Activated T-cell treated with anti-CD3 and anti-CD28 coated beads, Interleukin-2, amount 50 U/mL, for 48 hours (primary cell): ENCODE results near the gene BDH1.

ENCODE experiments used
- DNase-seq, 2 experiments: peaks; one replicate each; pipeline ENCODE4 v3.0.0-alpha.2; 2020

Gene BDH1

DNA sequence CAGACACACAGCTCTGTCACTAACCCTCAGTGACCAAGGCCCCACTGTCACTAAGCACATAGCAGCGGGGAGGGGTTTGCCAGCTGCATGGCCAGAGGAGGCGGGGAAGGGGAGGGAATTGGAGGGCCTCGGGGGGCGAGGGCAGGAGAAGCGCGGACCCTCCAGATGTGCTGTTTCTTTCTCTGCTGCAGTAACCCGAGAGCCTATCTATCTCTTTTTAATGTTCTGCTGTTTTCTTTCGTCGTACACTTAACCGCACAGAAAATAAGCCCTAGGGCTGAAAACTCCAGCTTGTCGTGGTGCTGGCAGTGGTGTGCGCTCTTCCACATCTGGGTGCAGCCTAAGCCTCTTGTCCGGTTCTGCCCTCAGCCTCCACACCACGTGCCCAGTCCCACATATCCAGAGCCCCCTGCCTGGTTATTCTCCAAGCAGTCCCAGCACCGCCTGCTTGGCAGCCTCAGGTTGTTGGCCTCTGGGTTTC lies 51.1 kb downstream of the BDH1 start:
- no peak for DNase-seq

DNA sequence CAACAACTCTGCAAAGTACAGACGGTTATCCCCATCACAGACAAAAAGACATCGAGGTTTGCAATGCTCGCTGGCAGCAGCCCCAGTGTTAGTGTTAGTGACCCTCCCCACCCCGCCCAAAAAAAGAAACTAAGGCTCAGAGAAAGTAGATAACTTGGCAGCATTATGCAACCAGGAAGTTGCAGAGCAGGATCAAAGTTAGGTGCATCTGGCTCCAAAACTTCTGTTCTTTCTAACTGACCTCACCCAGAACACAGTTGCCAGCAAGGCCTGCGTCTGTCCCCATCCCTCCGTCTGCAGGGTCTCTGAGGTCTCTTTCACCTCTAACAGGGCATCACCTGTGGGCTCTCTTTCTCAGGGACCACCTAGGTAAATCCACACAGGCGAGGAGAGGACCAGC lies 51.5 kb downstream of the BDH1 start:
- DNase-seq = no peak

DNA sequence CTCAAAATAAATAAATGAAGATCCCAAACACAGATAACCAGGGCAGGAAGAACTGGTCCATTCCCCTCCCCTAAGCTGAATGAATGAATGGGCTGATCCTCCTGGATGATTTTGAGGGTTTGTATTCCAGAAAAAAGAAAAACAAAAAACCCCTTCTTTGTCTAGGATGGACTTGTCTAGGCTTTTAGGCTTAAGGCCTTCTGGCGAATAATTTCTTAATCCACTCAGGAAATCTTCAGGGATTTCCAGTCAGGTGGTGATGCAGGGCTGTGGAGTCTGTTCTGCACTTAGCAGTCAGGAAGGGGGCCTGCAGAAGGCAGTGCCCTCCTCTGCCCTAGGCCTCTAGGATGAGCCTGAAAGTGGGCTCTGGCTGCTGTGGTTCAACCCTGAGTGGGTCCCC lies 52.1 kb downstream of the BDH1 start:
- DNase-seq = no peak

DNA sequence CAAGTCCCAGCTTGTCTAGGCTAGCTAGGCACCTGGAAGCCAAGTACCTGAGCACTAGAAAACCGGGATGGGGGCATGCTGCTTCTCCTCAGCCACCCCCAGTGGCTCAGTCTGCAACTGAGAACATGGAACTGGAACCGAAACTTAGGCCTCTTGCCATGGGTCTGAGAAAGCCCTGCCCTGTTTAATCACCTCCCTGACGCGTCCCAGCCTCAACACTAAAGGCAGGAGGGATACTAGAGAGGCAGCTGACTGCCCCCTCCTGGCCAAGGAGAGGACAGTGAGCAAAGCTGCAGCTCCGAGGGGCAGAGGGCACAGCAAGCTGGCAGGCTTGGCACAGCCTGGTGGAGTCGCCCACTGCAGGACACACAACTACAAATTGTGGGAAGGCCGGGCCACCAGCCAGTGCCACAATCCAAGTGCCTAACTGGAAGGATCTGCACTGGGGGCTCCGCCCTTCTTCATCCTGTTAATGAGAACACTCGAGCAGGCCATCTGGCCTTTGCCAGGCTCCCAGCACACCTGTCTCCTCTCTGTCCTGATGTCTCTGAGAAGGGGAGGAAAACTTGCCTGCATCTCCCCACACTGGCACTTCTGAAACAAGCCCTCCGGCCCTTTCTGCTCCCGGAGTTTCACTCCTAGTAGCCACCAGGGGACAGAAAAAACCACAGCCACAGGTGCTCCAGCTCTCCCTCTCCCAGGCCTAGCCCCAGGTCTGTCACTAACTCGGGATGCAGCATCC lies 53.7 kb downstream of the BDH1 start:
- DNase-seq = peak; percentile 74 to 75

DNA sequence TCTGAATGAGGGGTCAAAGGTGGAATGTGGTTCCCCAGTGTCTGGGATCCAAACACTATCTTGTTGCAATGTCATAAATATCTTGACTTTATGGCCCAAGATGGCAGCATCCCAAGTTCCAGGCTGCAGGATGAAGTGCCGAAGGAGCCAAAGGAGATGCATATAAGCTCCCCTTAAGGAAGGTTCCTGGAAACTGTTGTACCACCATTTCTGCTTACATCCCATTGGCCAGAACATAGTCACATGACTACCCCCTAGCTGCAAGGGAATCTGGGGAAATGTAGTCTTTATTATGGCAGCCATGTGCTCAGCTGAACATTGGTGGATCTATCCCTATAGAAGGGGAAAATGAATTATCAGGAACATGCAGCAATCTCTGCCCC lies 54.3 kb downstream of the BDH1 start:
- DNase-seq = no peak

DNA sequence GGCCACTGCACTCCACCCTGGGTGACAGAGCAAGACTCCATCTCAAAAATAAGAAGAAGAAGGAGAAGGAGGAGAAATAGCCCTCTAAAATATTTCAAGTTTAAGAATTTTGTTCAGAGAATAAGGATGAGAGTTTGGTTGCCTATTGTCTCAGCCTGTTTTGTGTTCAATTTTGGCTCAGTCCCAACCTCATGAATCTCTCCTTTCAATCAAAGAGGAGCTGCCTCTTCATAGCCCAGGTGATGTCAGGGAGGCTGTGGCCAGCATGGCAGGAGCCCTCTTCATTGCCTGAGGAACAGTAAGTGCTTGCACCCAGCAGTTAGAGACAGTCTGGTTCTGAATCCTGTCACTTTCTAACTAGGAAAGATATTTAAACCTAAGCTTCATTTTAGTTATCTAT lies 55.0 kb downstream of the BDH1 start:
- no peak for DNase-seq

DNA sequence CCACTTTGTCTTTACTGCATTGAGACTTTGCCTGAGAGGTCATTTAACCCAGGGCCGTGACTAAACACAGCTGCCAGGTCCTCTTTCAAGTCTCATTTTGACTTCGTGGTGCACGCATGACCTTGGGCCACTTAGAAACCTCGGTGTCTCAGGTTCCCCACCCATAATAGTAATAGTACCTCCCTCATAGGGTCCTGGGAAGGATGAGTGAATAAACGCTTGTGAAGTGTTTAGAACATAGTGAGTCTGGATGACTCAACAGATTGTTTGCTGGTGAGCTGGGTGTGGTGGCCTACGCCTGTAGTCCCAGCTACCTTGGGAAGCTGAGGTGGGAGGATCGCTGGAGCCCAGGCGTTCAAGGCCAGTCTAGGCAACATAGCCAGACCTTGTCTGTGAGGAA lies 56.3 kb downstream of the BDH1 start:
- no peak for DNase-seq

DNA sequence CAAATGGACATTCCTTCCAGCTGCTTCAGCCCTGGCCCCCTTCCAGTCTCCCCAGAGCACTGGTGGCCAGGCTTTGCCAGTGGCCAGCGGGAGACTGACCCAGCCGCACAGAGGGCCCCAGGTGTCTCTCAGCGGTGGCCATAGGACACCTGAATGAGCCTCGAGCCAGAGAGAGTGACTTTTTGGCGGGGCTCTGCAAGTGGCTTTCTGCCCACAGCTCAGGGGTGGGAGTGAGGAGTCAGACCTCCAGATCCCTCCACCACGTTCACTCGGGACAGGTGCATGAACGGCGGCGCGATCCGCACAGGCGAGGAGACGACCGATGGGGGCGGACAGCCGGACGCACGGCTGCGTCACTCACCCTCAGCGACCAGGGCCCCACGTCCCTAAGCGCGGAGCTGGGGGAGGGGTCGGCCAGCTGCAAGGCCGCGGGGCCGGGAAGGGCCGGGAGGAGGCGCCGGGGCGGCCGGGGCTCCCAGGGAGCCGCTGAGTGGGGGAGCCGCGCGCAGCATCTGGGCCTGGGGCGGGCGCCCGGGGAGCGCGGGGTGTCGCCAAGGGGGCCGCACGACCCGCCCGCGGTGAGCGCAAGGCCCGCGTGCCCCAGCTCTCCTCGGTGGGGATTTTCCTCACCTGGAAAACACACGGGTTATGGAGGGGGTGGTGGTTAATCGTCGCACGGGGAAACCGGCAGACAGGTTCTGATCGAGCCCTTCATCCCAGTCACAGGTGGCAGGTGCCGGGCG lies 57.1 kb downstream of the BDH1 start:
- no peak for DNase-seq

DNA sequence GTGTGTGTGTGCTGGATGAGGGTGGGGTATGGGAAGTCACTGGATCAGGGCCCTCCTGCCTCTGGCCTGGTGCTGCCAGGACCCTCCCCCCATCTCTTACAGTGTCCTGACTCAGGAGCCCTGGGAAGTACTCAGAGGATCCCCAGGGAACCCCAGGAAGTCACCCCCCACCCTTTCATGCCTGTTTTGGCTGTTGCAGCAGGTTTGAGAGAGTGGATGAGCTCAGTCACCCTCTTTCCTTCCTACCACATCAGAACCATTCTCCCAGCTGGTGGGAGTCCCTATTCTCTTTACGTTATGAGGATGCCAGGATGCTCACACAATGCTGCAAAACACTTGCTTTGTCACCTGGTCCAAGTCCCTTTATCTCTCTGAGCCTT lies 59.0 kb downstream of the BDH1 start:
- DNase-seq = no peak

DNA sequence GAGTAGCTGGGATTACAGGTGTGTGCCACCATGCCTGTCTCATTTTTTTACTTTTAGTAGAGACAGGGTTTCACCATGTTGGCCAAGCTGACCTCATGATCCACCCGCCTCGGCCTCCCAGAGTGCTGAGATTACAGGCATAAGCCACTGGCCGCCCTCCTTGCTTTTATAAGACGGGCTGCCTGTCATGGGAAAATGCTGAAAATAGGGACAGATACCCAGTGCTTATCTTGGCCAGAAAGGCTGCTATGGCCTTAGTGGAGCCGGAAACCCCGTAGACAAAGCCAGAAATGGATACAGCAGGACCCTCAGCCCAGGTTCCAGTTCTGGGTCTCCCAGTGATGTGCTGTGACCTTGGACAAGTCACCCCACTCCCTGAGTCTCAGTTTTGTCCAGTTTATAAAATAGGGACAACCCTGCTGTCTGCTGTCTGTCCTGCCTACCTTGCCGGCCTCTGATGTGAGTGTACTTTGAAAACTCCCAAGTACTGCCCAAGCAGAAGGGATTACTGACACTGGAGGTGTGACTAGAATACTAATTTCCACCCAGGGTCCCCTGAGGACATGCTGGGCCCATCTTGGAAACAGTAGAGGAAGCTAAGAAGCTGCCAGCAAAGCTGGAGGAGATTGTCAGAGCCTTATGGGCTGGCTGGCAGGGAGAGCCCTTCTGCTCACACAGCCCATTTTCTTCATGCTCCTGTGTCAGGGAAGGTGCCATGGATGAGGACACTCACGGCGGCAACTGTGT lies 59.6 kb downstream of the BDH1 start:
- DNase-seq = no peak

DNA sequence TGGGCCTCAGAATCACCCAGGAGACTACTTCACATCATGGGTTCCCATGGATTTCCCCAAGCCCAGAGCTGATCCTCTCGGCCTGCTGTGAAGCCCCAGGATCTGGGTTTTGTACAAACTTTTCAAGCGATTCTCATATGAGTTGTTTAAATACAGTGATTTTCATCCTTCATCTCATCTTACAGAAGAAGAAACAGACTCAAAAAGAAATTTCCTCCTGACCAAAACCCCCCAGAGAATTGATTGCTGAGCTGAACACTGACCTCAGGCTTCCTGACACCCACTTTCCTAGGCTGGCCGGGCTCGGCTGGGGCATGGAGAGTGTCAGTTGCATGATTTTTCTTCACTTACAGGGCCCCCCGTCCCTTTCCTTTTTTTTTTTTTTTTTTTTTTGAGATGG lies 60.3 kb downstream of the BDH1 start:
- DNase-seq = no peak

DNA sequence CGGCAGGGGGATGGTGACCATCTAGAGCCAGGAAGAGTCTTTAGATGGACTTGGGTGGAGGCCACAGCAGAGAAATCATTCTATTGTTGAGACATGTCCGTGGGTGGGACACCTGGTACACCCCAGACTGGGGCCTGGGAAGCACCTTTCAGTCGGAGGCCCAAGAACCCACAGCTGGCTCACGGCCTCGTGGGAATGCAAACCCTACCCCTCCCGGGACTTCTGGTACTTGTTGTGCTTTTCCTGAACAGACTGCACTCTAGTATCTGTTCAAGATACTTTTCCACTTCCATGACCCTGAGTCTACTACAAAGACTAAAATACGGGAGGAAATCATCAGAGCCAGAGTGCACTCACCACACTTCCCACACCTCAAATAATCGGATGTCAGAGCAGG lies 60.7 kb downstream of the BDH1 start:
- no peak for DNase-seq

DNA sequence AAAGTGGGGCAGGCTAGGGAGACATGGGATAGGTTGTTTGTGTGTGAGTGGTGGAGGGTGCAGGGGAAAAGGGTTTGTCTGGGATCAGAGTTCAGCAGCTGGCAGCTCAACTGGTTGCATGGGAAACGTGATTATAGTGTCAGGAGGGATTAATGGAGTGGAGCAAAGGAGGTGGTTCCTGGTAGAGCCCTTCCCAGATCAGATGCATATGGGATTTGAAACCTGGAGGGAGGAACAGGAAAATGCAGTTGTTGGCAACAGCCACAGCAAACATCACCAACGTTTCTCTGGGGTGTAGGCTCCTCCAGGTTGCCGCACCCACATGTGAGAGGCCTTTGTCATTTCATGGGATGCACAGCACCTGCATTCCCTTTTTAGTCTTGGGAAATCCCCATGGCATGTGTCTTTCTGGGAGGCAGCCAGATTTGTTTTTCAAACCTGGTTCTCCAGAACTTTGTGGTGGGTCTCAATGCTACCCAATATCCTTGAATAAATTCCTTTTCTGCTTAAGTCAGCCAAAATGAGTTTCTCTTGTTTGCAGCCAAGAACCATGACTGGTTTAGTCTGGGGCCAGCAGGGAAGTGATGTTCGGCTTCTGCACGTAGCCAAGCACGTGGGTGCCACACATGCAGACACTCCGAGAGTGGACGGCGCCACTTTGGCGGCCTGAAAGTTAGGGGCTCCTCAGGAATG lies 61.3 kb downstream of the BDH1 start:
- DNase-seq = no peak

DNA sequence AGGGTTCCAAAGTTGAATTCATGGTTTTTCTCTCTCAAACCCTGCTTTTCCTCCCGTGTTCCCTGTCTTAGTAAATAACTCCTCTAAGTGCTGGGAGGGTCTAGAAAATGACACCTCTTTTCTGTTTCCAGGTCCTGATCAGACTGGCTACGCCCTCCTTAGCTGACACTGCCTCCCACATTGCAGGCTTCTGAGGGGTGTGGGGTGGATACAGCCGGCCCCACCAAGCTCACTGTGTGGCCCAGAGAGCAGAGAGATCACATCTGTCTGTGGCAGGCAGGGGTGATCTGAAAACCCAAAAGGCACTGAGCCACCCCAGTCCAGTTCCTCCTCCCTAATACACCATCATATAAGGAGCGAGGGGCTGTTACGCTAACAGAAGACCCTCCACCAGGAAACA lies 62.7 kb downstream of the BDH1 start:
- no peak for DNase-seq

DNA sequence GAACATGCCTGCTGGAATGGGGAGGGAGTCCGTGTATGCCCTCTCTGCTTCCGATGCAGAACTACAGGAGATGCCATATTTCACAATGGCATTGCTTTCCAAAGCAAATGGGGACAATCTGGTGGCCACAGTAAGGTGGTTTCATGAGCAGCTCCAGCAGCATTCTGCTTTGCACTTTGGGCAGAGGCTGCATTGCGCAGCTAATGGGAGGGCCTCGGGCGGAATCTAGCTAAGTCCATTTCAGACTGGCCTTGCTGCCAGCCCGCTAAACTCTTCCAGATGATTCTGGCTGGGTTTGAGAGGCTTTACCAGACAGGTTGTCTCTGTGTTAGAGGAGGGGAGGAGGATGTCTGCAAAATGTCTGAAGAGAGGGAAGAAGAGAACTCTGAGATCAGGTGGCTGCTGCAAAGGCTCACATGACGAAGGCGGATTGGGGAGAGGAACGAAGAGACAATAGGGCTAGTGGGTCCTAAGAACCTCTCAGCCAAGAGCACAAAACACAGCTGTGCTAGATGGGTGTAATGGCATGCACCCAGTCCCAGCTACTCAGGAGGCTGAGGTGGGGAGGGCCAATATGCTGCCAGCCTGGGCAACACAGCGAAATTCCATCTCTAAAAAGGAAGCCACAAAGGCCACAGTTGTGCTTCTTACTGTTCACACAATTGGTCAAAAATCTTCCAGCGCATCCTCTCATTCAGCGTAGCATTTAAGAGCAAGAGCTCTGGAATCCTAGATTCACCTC lies 63.7 kb downstream of the BDH1 start:
- DNase-seq = no peak

DNA sequence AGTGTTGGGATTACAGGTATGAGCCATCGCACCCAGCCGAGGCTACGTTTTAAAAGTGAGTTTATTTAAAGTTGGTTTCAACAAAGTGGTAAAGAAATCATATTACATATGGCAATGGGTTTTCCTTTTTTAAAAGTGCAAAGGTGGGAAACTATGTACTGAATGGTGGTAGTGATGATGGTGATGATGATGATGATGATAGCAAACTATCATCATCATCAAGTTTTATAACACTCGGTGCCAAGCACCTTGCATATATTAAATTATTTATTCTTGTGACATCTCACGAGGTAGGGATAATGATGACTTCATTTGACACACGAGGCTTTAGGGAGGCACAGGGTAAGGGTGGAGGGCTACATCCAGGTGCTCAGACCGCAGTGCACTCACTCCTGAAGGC lies 64.3 kb downstream of the BDH1 start:
- no peak for DNase-seq

DNA sequence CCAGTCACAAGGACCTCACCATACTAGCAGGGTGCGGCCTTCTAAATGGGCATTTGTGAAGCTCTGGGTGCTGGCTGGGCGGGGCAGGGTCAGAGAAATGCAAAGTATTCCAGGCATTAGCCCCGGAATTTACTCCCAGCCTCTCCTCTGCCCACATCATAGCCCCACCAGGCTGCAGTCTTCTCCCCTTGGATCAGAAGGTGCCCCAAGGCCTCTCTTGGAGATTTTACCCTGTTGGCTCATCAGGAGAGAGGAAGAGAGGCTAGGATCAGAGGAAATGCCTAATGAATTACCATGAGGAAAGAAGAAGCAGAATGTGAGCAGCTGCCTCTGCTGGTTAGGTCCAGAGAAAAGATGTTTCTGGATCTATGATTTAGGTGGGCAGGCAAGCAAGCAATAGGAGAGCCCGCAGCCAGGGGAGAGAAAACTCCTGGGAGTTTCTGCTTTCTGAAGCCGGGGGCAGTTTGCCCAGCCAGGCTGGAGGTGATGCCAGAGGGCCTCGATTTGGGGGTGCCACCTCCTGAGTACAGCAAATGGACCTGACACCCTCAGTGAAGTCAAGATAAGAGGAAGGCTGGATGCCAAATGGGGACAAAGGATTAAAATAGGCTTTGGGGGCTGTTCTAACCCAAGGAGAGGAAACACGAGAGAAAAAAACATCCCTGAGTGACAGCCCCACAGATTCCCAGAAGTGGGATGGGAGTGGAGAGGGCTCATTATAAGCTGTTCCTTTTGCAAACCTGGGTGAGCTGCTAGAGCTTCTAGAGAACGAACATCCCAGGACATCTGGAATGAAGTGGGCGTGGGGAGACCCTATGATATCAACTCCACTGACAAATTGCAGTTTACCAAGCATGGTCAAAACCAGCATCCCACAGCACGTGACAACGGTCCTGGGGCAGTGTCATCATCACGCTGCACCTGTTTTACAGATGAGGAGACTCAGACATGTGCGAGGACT lies 65.4 kb downstream of the BDH1 start:
- no peak for DNase-seq

DNA sequence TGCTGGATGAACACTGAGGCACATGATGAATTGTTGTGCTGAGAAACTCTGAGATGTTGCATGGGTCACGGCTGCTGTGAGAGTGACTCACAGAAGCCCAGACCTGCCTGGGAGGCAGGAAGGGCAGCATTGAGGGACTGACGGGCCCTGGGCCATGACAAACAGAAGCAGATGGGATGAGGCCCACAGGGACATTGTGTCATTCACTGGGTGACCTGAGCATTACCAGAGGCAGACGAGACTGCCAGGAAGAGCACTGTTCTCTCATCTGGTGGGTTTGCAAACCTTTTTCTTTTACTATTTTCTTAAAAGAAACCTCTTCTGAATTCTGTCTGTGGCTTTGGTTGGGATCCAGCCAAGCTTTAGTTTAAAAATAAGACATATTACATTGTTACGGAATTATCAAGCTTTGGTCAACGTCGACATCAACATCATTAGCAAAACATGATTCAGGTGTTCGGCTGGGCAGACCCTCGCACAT lies 67.8 kb downstream of the BDH1 start:
- DNase-seq = no peak

DNA sequence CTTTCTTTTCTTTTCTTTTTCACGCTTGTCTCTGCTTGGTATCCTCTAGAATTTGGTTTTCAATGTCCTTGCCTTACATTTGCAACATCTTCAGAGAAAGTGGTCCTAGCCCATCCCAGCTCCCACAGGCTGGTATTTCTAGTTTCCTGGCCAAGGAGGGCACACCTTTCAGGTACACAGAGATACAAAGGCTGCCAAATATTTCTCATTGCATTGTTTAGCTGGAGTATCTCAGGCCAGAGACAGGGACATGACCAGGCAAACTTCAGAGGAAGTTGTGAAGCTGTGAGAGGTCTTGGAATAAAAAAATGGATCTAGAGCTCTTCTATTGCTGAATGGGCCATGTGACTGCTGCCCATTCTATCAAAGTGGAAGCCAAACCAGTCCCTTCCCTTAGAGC lies 68.9 kb downstream of the BDH1 start:
- DNase-seq = no peak

DNA sequence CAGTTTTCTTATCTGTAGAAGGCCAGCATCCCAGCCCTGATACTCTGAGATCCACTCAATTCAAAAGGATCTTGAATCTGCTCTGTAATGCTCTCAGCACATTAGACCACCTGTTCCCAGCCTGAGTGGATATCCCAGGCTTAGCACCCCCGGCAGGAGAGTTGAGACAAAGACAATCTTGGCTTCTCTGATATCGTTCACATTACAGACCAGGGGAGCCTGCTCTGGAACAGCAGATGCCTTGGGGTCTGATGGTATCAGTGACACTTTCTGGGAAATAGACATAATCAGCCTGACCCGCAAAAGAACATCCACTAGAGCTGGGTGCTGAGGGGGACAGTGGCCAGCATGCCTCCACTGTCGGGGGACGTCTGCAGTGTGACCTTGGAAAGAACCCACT lies 70.6 kb downstream of the BDH1 start:
- no peak for DNase-seq

DNA sequence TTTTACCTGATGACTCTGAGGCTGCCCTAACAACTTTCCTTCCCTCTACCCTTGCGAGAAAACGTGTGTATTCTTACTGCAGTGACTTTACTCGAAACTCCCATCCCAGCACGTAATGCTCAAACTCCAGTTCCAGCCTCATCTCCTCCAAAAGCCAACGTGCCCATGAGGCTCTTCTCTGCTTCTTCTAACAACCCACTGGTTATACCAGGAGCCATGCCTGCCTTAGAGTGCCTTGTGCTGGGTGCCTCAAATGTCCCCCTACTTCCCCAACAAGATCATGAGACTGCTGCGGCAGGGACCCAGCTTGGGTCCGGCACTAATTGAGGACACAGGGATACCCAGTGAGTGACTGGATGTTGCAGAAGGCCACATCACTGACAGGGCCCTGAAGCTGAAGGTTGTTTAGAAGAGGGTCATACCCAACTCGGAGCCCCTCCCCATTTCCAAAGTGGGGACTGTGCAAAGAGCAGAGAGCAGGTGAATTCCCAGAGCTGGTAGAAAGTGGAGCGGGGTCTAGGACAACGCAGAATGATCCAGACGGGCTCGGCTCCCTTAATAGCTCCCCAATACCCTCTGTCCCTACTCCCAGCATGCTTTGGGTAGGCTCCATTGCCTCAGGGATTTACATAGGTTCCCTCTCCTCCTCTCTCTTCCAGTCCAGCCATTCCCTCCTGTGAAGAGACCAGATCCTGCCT lies 71.4 kb downstream of the BDH1 start:
- DNase-seq = no peak
